Measurements from ENCODE around the gene CST4. TPM values are rescaled to one million over a fixed set of nuclear protein-coding genes. Genes with fewer than 3 reads are reported as not detected.

Gene CST4
- total RNA-seq, 1 experiment from 2014 or later = not detected

DNA sequence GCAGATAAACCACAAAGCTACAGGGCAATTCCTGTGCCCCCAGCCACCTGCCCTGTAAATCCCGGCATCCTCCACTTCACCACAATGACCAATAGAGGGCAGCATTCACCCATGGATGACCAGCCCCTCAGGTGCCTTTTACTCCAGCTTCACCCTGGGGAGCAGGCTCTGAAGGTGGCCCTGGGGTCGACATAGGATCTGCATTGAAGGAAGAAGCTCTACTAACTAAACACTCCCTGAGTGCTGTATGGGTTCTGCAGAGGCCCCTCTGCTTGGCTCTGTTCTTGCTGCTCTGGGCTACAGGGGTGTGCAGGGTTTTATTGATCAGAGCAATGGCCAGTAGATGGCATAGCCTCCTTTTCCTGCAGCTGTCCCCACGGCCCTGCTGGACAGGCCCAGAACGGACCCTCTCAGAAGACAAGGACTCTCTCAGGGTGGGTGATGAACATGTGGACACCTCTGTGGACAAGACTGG is 20.3 kb downstream of the CST4 start:
- no peaks in the 10 kb centered on the region for H3K27me3 Mint-ChIP-seq (ENCODE audit: unreplicated experiment)
- no peaks in the 10 kb centered on the region for H3K9me3 Mint-ChIP-seq (ENCODE audit: low read depth, unreplicated experiment)
- DNase-seq = peak; percentile 32
- BruUV-seq (replicated peaks) = no TSS peak
- TF ChIP-seq, protein P1, sequence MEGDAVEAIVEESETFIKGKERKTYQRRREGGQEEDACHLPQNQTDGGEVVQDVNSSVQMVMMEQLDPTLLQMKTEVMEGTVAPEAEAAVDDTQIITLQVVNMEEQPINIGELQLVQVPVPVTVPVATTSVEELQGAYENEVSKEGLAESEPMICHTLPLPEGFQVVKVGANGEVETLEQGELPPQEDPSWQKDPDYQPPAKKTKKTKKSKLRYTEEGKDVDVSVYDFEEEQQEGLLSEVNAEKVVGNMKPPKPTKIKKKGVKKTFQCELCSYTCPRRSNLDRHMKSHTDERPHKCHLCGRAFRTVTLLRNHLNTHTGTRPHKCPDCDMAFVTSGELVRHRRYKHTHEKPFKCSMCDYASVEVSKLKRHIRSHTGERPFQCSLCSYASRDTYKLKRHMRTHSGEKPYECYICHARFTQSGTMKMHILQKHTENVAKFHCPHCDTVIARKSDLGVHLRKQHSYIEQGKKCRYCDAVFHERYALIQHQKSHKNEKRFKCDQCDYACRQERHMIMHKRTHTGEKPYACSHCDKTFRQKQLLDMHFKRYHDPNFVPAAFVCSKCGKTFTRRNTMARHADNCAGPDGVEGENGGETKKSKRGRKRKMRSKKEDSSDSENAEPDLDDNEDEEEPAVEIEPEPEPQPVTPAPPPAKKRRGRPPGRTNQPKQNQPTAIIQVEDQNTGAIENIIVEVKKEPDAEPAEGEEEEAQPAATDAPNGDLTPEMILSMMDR (IDR thresholded peaks at IDR 0.05; ENCODE audit: unreplicated experiment) = peak; percentile 58
- CTCF ChIA-PET = interaction anchor here (0.7 kb wide), 1 partner anchor 10 kb away, joined by 3 read pairs; no protein-coding TSS in a partner anchor
- H3K27ac Mint-ChIP-seq (ENCODE audit: unreplicated experiment) = no peak overlapping the region
- no peaks in the 10 kb centered on the region for H3K36me3 Mint-ChIP-seq (ENCODE audit: insufficient read depth, unreplicated experiment)
- no peaks in the 10 kb centered on the region for H3K4me1 Mint-ChIP-seq (ENCODE audit: low read depth, unreplicated experiment)
- no peak overlapping the region for H3K4me3 Mint-ChIP-seq (ENCODE audit: low read depth, unreplicated experiment)
- intact Hi-C loops (cut with micrococcal nuclease; ENCODE audit: unreplicated experiment) = no loop called here

DNA sequence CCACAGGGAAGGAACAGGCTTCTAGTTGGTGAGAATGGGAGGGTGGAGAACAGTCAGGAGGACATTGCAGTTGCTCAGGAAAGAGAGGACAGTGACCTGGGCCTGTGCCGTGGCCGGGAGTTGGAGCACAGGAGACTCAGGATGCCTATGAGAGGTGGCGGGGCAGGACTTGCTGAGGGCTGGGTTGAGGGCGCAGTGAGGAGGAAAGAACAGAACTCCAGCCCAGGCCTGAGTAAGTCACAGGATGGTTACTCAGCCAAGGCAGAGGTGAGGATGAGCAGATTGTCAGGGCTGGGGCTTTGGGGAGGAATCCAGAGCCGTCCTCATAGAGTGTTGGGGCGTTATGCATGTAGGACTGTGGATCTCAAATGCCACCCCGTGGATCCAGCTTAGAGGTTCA is 21.2 kb downstream of the CST4 start:
- BruUV-seq (replicated peaks) = no TSS peak
- no peaks in the 10 kb centered on the region for H3K9me3 Mint-ChIP-seq (ENCODE audit: low read depth, unreplicated experiment)
- H3K27ac Mint-ChIP-seq (ENCODE audit: unreplicated experiment) = no peak overlapping the region
- TF ChIP-seq, protein P1 (IDR thresholded peaks at IDR 0.05; ENCODE audit: unreplicated experiment) = no peak
- no peak for DNase-seq
- no peaks in the 10 kb centered on the region for H3K27me3 Mint-ChIP-seq (ENCODE audit: unreplicated experiment)
- H3K36me3 Mint-ChIP-seq (ENCODE audit: insufficient read depth, unreplicated experiment) = no peaks in the 10 kb centered on the region
- intact Hi-C loops (cut with micrococcal nuclease; ENCODE audit: unreplicated experiment) = no loop called here
- H3K4me1 Mint-ChIP-seq (ENCODE audit: low read depth, unreplicated experiment) = no peaks in the 10 kb centered on the region
- CTCF ChIA-PET = no interaction called here
- H3K4me3 Mint-ChIP-seq (ENCODE audit: low read depth, unreplicated experiment) = no peak overlapping the region

DNA sequence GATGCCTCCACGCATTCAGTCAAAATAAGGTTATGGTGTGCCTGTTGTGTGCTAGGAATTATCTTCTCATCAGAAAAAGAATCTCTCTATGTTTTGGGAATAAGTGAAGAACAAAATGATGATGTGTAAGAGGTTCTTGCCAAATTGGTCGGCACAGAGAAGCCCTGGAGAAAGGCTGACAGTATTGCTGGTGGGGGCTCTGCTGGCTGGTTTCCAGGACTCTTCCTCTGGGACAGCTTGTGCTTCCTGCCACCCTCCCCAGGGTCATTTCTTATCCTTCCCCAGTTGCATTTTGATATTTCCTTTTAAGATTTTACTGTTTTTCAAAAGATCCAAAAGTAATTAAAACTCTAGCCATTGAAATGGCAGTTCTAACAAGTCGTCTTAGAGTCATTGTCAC is 22.1 kb downstream of the CST4 start:
- CTCF ChIA-PET = no interaction called here
- intact Hi-C loops (cut with micrococcal nuclease; ENCODE audit: unreplicated experiment) = no loop called here
- BruUV-seq (replicated peaks) = no TSS peak
- no peak for DNase-seq
- no peaks in the 10 kb centered on the region for H3K4me1 Mint-ChIP-seq (ENCODE audit: low read depth, unreplicated experiment)
- H3K4me3 Mint-ChIP-seq (ENCODE audit: low read depth, unreplicated experiment) = no peak overlapping the region
- no peak overlapping the region for H3K27ac Mint-ChIP-seq (ENCODE audit: unreplicated experiment)
- TF ChIP-seq, protein P1 (IDR thresholded peaks at IDR 0.05; ENCODE audit: unreplicated experiment) = no peak
- no peaks in the 10 kb centered on the region for H3K9me3 Mint-ChIP-seq (ENCODE audit: low read depth, unreplicated experiment)
- H3K36me3 Mint-ChIP-seq (ENCODE audit: insufficient read depth, unreplicated experiment) = no peaks in the 10 kb centered on the region
- no peaks in the 10 kb centered on the region for H3K27me3 Mint-ChIP-seq (ENCODE audit: unreplicated experiment)

DNA sequence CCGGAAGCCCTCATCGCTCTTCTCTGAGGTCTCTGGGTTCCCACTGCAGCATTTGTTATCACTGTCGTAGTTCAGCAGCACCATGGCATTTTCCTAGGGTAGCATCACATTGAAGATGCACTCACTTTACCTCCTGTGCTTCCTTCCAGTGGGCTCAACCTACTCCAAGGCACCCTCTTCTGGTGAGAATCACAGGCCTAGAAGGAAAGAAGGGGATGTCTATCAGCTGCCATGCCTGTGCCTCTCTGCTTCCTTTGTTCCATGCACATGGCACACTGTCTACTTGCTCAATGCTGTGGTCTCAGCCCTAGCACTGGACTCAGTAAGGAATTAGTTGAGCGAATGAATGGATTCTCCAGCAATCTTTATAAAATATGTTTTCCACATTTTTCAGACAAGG is 22.6 kb downstream of the CST4 start:
- no TSS peak for BruUV-seq (replicated peaks)
- H3K4me3 Mint-ChIP-seq (ENCODE audit: low read depth, unreplicated experiment) = no peak overlapping the region
- no peaks in the 10 kb centered on the region for H3K9me3 Mint-ChIP-seq (ENCODE audit: low read depth, unreplicated experiment)
- DNase-seq = no peak
- no peaks in the 10 kb centered on the region for H3K27me3 Mint-ChIP-seq (ENCODE audit: unreplicated experiment)
- intact Hi-C loops (cut with micrococcal nuclease; ENCODE audit: unreplicated experiment) = no loop called here
- H3K4me1 Mint-ChIP-seq (ENCODE audit: low read depth, unreplicated experiment) = no peaks in the 10 kb centered on the region
- CTCF ChIA-PET = no interaction called here
- TF ChIP-seq, protein P1 (IDR thresholded peaks at IDR 0.05; ENCODE audit: unreplicated experiment) = no peak
- H3K27ac Mint-ChIP-seq (ENCODE audit: unreplicated experiment) = no peak overlapping the region
- H3K36me3 Mint-ChIP-seq (ENCODE audit: insufficient read depth, unreplicated experiment) = no peaks in the 10 kb centered on the region

All from Calu3 (cell line).